ENCODE results near the gene CHST9. TPM values are rescaled to one million over a fixed set of nuclear protein-coding genes. Genes with fewer than 3 reads are reported as not detected.

The CHST9 gene
- total RNA-seq, 4 donors from 2014 or later, result 0.16 to 0.80 (median 0.41) TPM; not detected in 1

DNA sequence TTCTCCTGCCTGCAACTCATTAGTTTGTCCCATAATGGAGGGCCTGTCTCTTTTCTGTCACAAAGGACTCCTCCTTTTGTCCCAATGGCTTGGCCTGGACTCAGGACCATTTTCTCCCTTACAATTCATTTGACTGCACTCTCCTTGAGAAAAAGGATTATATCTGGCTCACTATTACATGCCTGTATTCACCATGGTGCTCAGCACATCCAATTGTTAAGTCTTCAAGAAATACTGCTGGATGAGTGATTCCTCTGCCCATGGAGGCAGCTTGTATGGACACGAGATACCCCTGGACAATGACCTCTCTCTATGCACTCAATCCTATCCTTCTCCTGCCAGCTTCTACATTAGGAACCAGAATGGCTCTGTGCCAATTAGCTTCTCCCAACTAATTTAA lies 47.0 kb downstream of the CHST9 start:
- Histone ChIP-seq H3K4me1 (no peaks in the 10 kb centered on the region), H3K4me3 (no peak overlapping the region), H3K27ac (no peak overlapping the region), H3K27me3 (no peaks in the 10 kb centered on the region), H3K36me3 (no peaks in the 10 kb centered on the region), H3K9me3 (no peaks in the 10 kb centered on the region)
- WGBS, 2 donors (ENCODE audit: low coverage in 1 of 2), result 47% methylated on average over 1 of the region's 1 CpG; no CpG with 5 or more reads in 1 of the 2 donors
- TF ChIP-seq, protein P1, sequence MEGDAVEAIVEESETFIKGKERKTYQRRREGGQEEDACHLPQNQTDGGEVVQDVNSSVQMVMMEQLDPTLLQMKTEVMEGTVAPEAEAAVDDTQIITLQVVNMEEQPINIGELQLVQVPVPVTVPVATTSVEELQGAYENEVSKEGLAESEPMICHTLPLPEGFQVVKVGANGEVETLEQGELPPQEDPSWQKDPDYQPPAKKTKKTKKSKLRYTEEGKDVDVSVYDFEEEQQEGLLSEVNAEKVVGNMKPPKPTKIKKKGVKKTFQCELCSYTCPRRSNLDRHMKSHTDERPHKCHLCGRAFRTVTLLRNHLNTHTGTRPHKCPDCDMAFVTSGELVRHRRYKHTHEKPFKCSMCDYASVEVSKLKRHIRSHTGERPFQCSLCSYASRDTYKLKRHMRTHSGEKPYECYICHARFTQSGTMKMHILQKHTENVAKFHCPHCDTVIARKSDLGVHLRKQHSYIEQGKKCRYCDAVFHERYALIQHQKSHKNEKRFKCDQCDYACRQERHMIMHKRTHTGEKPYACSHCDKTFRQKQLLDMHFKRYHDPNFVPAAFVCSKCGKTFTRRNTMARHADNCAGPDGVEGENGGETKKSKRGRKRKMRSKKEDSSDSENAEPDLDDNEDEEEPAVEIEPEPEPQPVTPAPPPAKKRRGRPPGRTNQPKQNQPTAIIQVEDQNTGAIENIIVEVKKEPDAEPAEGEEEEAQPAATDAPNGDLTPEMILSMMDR (IDR thresholded peaks at IDR 0.05), result no peak
- no peak for TF ChIP-seq EP300 (IDR thresholded peaks at IDR 0.05; ENCODE audit: low read depth)
- TF ChIP-seq POLR2A (IDR thresholded peaks at IDR 0.05), result no peak
- no peak for TF ChIP-seq POLR2AphosphoS5 (IDR thresholded peaks at IDR 0.05)
- no peak for DNase-seq
- in situ Hi-C loops (cut with MboI; ENCODE audit: low pct_ligation_motif_present in 1 of 4, low pct_unique_long_range_greater_than_20kb in 1 of 4, low sequenced_read_pairs in 3 of 4), result loop anchor here in 2 of 4 donors (10.0 to 25.0 kb wide), 2 partner anchors 99 to 113 kb away; no protein-coding TSS in a partner anchor
- intact Hi-C loops (cut with DNase I; ENCODE audit: low total_unique reads), result no loop called here

DNA sequence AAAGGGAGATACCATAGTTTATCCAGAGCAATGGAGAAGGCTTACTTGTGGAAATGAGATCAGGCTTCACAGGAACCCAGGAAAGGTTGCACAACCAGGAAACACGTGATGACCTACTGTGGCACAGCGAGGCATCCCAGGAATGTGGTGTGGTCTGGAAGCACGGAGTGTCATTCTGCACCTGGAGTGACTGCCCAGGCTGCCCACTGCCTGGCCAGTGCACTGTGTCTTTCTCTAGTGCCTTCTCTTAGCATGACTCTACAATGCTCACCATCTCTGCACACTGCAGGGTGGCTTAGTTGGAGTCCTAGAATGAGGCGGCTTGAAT lies 48.9 kb downstream of the CHST9 start:
- WGBS, 2 donors (ENCODE audit: low coverage in 1 of 2), result 61 to 72% methylated on average over 2 to 4 of the region's 4 CpGs
- no peaks in the 10 kb centered on the region for H3K9me3 ChIP-seq
- no peak overlapping the region for H3K27ac ChIP-seq
- no peaks in the 10 kb centered on the region for H3K27me3 ChIP-seq
- in situ Hi-C loops (cut with MboI; ENCODE audit: low pct_ligation_motif_present in 1 of 4, low pct_unique_long_range_greater_than_20kb in 1 of 4, low sequenced_read_pairs in 3 of 4) (loop anchor here in 2 of 4 donors (10.0 to 25.0 kb wide), 2 partner anchors 101 to 111 kb away; no protein-coding TSS in a partner anchor), intact Hi-C loops (cut with DNase I; ENCODE audit: low total_unique reads) (no loop called here)
- DNase-seq, result no peak
- no peak overlapping the region for H3K4me3 ChIP-seq
- H3K36me3 ChIP-seq, result no peaks in the 10 kb centered on the region
- no peaks in the 10 kb centered on the region for H3K4me1 ChIP-seq
- TF ChIP-seq EP300 (IDR thresholded peaks at IDR 0.05; ENCODE audit: low read depth), result no peak
- TF ChIP-seq POLR2AphosphoS5 (IDR thresholded peaks at IDR 0.05), result no peak
- no peak for TF ChIP-seq POLR2A (IDR thresholded peaks at IDR 0.05)
- TF ChIP-seq, protein P1 (IDR thresholded peaks at IDR 0.05), result no peak

DNA sequence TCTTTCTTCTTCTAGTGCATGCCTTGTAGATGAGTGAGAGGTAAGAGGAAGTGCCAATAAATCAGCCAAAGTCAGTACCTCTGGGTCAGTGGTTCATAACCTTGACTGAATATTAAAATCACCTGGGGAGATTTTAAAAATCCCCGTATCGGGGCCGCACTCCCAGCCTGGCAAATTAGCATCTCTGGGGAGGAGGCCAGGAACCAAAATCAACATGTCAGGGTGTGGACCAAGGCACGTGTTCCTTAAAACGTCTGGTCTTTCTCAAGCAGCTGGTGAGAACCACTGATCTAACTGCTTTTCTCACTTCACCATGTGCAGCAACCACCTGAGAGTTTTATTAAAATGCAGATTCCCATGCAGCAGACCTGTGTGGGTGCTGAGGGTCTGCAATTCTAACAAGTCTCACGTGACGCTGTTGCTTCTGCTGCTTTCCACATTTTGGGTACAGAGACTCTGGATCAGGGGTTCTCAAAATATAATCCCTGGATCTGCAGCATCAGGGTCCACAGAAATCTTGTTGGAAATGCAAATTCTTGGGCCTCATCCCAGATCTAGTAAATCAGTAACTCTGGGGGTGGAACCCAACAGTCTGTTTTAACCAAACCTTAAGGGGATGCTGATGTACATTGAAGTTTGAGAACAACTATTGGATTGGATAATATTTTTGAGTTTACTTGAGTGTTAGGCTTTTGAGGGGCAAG lies 49.5 kb downstream of the CHST9 start:
- H3K36me3 ChIP-seq, result no peaks in the 10 kb centered on the region
- 48 to 57% methylated on average over 3 to 7 of the region's 7 CpGs for WGBS, 2 donors (ENCODE audit: low coverage in 1 of 2)
- no peak for DNase-seq
- H3K4me3 ChIP-seq, result no peak overlapping the region
- TF ChIP-seq POLR2A (IDR thresholded peaks at IDR 0.05), result no peak
- TF ChIP-seq, protein P1 (IDR thresholded peaks at IDR 0.05), result no peak
- TF ChIP-seq POLR2AphosphoS5 (IDR thresholded peaks at IDR 0.05), result no peak
- TF ChIP-seq EP300 (IDR thresholded peaks at IDR 0.05; ENCODE audit: low read depth), result no peak
- H3K27me3 ChIP-seq, result no peaks in the 10 kb centered on the region
- in situ Hi-C loops (cut with MboI; ENCODE audit: low pct_ligation_motif_present in 1 of 4, low pct_unique_long_range_greater_than_20kb in 1 of 4, low sequenced_read_pairs in 3 of 4) (loop anchor here in 2 of 4 donors (10.0 to 25.0 kb wide), 2 partner anchors 102 to 111 kb away; no protein-coding TSS in a partner anchor), intact Hi-C loops (cut with DNase I; ENCODE audit: low total_unique reads) (no loop called here)
- H3K27ac ChIP-seq, result no peak overlapping the region
- H3K4me1 ChIP-seq, result no peaks in the 10 kb centered on the region
- no peaks in the 10 kb centered on the region for H3K9me3 ChIP-seq

GRCh38 chr18:27130065-27130630 lies 55.0 kb downstream of the CHST9 start:
- no peak overlapping the region for H3K4me3 ChIP-seq
- TF ChIP-seq POLR2A (IDR thresholded peaks at IDR 0.05) (no peak), EP300 (IDR thresholded peaks at IDR 0.05; ENCODE audit: low read depth) (no peak)
- TF ChIP-seq, protein P1 (IDR thresholded peaks at IDR 0.05), result no peak
- no peak overlapping the region for H3K27ac ChIP-seq
- no peaks in the 10 kb centered on the region for H3K36me3 ChIP-seq
- no peak for DNase-seq
- H3K9me3 ChIP-seq, result no peaks in the 10 kb centered on the region
- 74 to 78% methylated on average over 7 of the region's 7 CpGs for WGBS, 2 donors (ENCODE audit: low coverage in 1 of 2)
- no peaks in the 10 kb centered on the region for H3K4me1 ChIP-seq
- in situ Hi-C loops (cut with MboI; ENCODE audit: low pct_ligation_motif_present in 1 of 4, low pct_unique_long_range_greater_than_20kb in 1 of 4, low sequenced_read_pairs in 3 of 4), result loop anchor here in 2 of 4 donors (10.0 to 25.0 kb wide), 2 partner anchors 105 to 107 kb away; no protein-coding TSS in a partner anchor
- intact Hi-C loops (cut with DNase I; ENCODE audit: low total_unique reads), result no loop called here
- no peaks in the 10 kb centered on the region for H3K27me3 ChIP-seq

Measured in transverse colon (tissue), 4 donors.